ENCODE results near the gene RPAP2.
A peak's percentile ranks its signal among the peaks of the same experiment; 100 is the strongest.

Gene RPAP2

GRCh38 chr1:92298573-92299476 is at the start of gene RPAP2, which contains the start of gene GLMN (continued):
- TF ChIP-seq ZFP41 (tag by site-specific recombination; IDR thresholded peaks at IDR 0.05; ENCODE audit: borderline replicate concordance): no peak
- peak; percentile 64 for TF ChIP-seq GLIS2 (tag by site-specific recombination; IDR thresholded peaks at IDR 0.05)
- peak; percentile 34; the same call in 1 of the 2 replicates for TF ChIP-seq ZNF639 (tag by site-specific recombination; IDR thresholded peaks at IDR 0.05)
- no peak for TF ChIP-seq ZNF169 (tag by site-specific recombination; IDR thresholded peaks at IDR 0.05)
- TF ChIP-seq ZNF138 (tag by site-specific recombination; IDR thresholded peaks at IDR 0.05; ENCODE audit: borderline replicate concordance): no peak
- TF ChIP-seq ZNF529 (tag by site-specific recombination; IDR thresholded peaks at IDR 0.05; ENCODE audit: insufficient replicate concordance): no peak
- peak; percentile 99 for TF ChIP-seq ZNF501 (tag by site-specific recombination; IDR thresholded peaks at IDR 0.05)
- TF ChIP-seq ZBTB48 (tag by site-specific recombination; IDR thresholded peaks at IDR 0.05): peak; percentile 82
- TF ChIP-seq ZNF24 (tag by site-specific recombination; IDR thresholded peaks at IDR 0.05): 0 out of 2 replicates have a peak, but pooled peaks have one; percentile 35
- peak; percentile 84 for TF ChIP-seq SP3 (tag by site-specific recombination; IDR thresholded peaks at IDR 0.05)
- no peak for TF ChIP-seq ZNF510 (tag by site-specific recombination; IDR thresholded peaks at IDR 0.05; ENCODE audit: insufficient replicate concordance)
- TF ChIP-seq ZNF473 (tag by site-specific recombination; IDR thresholded peaks at IDR 0.05): no peak
- TF ChIP-seq PRDM10 (tag by site-specific recombination; IDR thresholded peaks at IDR 0.05): peak; percentile 87
- no peak for TF ChIP-seq ZNF239 (tag by site-specific recombination; IDR thresholded peaks at IDR 0.05)
- TF ChIP-seq ZSCAN30 (tag by site-specific recombination; IDR thresholded peaks at IDR 0.05): no peak; the same call in none of the 2 replicates
- no peak for TF ChIP-seq EGR2 (tag by site-specific recombination; IDR thresholded peaks at IDR 0.05; ENCODE audit: low read depth)
- TF ChIP-seq ZNF18 (tag by site-specific recombination; IDR thresholded peaks at IDR 0.05): no peak
- 0 out of 2 replicates have a peak, but pooled peaks have one; percentile 9 for TF ChIP-seq ZNF518A (tag by site-specific recombination; conservative IDR thresholded peaks at IDR 0.05; ENCODE audit: low read depth)
- TF ChIP-seq ZFP37 (tag by site-specific recombination; IDR thresholded peaks at IDR 0.05): peak; percentile 98
- no peak for TF ChIP-seq ZNF670 (tag by site-specific recombination; IDR thresholded peaks at IDR 0.05; ENCODE audit: low read depth)
- peak; percentile 86 for TF ChIP-seq ZXDB (tag by site-specific recombination; IDR thresholded peaks at IDR 0.05)
- TF ChIP-seq ZBTB7A (tag by site-specific recombination; IDR thresholded peaks at IDR 0.05; ENCODE audit: low read depth): no peak
- no peak for TF ChIP-seq ZNF645 (tag by site-specific recombination; IDR thresholded peaks at IDR 0.05)
- no peak for TF ChIP-seq ZNF621 (tag by site-specific recombination; IDR thresholded peaks at IDR 0.05)
- TF ChIP-seq SP2 (tag by site-specific recombination; IDR thresholded peaks at IDR 0.05): peak; percentile 84
- TF ChIP-seq ZNF600 (tag by site-specific recombination; IDR thresholded peaks at IDR 0.05): peak; percentile 98
- TF ChIP-seq ZNF37A (tag by site-specific recombination; IDR thresholded peaks at IDR 0.05): no peak

All from HEK293 (cell line).